A673 (cell line): Measurements from ENCODE around the gene GUCA2A.

Source experiments
- EZH2 ChIP-seq: fragments of 200-600 bp; sonication (generic); IDR thresholded peaks from 2 replicates; pipeline ENCODE4 v1.6.1; 2017; ENCODE audit warnings: borderline replicate concordance, low read depth, mild to moderate bottlenecking, mixed read lengths, antibody characterized with exemption, low read length; ENCODE audit not compliant: poor library complexity, severe bottlenecking
- TF ChIP-seq, protein P1 (sequence below): fragments of 300-800, 200-600 bp; sonication (generic); conservative IDR thresholded peaks from 2 replicates; pipeline ENCODE4 v1.5.1; 2017; ENCODE audit warnings: low read depth, mild to moderate bottlenecking, antibody characterized with exemption, low read length, moderate library complexity, mixed read lengths

DNA sequence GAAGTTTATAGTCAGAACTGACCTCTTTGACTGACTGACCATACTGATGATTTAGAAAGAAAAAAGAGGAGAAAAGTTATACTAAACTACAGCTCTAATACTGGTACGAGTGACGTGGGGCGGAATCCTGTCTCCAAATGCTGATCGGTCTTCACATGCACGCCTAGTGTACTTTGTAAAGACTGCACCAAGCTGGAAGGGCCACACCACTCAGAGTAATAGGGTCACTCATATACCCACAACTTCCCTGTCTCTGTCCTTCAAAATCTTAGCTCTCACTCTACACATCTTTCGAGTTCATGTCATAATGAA, 19.4 kb upstream of the GUCA2A start:
- TF ChIP-seq, protein P1, sequence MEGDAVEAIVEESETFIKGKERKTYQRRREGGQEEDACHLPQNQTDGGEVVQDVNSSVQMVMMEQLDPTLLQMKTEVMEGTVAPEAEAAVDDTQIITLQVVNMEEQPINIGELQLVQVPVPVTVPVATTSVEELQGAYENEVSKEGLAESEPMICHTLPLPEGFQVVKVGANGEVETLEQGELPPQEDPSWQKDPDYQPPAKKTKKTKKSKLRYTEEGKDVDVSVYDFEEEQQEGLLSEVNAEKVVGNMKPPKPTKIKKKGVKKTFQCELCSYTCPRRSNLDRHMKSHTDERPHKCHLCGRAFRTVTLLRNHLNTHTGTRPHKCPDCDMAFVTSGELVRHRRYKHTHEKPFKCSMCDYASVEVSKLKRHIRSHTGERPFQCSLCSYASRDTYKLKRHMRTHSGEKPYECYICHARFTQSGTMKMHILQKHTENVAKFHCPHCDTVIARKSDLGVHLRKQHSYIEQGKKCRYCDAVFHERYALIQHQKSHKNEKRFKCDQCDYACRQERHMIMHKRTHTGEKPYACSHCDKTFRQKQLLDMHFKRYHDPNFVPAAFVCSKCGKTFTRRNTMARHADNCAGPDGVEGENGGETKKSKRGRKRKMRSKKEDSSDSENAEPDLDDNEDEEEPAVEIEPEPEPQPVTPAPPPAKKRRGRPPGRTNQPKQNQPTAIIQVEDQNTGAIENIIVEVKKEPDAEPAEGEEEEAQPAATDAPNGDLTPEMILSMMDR: no peak
- no peak for TF ChIP-seq EZH2
